T-helper 1 cell treated with Interleukin-12 subunit alpha and Interleukin-12 subunit beta and Interleukin-4 antibody, amounts not matched to agents 30 μg/mL and 1 μg/mL, for 36 hours (primary cell): ENCODE data around the gene GDPD3.

ENCODE experiments used
- H3K27ac Mint-ChIP-seq: one replicate; pipeline ENCODE4 v1.8.0; 2021; ENCODE audit warnings: mild to moderate bottlenecking, mixed read lengths
- H3K27me3 Mint-ChIP-seq: one replicate; pipeline ENCODE4 v1.8.0; 2021; ENCODE audit warnings: low read depth, mixed read lengths
- H3K36me3 Mint-ChIP-seq: one replicate; pipeline ENCODE4 v1.8.0; 2021; ENCODE audit warnings: low read depth, mixed read lengths
- H3K4me1 Mint-ChIP-seq: one replicate; pipeline ENCODE4 v1.8.0; 2021; ENCODE audit warnings: low read depth, mixed read lengths
- H3K4me3 Mint-ChIP-seq: one replicate; pipeline ENCODE4 v1.8.0; 2021; ENCODE audit warnings: mild to moderate bottlenecking, moderate library complexity, mixed read lengths
- H3K9me3 Mint-ChIP-seq: one replicate; pipeline ENCODE4 v1.8.0; 2021; ENCODE audit warnings: mixed read lengths

GDPD3 gene

GRCh38 chr16:30066761-30067583 is 46.4 kb downstream of the GDPD3 start:
- Mint-ChIP-seq H3K4me3 (peak overlapping the region; percentile 99), H3K36me3 (peaks cover 40% of the 10 kb centered on the region), H3K27me3 (no peaks in the 10 kb centered on the region), H3K27ac (peak overlapping the region; percentile 98), H3K9me3 (no peaks in the 10 kb centered on the region), H3K4me1 (peaks cover 35% of the 10 kb centered on the region)

- Mint-ChIP-seq H3K9me3 (no peaks in the 10 kb centered on the region), H3K4me3 (peak overlapping the region; percentile 99), H3K27me3 (no peaks in the 10 kb centered on the region), H3K27ac (peak overlapping the region; percentile 98), H3K36me3 (peaks cover 37% of the 10 kb centered on the region), H3K4me1 (peaks cover 35% of the 10 kb centered on the region)
Observed at GRCh38 chr16:30065943-30066760, 47.2 kb downstream of the GDPD3 start.

- Mint-ChIP-seq H3K4me3 (peak within 1 kb of the TSS; percentile 99), H3K9me3 (no peaks in the 10 kb centered on the region), H3K4me1 (peaks cover 34% of the 10 kb centered on the region), H3K27ac (peak within 1 kb of the TSS; percentile 98), H3K27me3 (no peaks in the 10 kb centered on the region), H3K36me3 (peaks cover 38% of the 10 kb centered on the region)
Observed at GRCh38 chr16:30065102-30065942, 48.0 kb downstream of the GDPD3 start, which contains the start of gene ALDOA. ALDOA (plus strand) TSS chr16:30065760; CDS start chr16:30066898, 1,138 bp downstream.

GRCh38 chr16:30064729-30065101 is 48.6 kb downstream of the GDPD3 start:
- Mint-ChIP-seq H3K4me1 (peaks cover 32% of the 10 kb centered on the region), H3K36me3 (peaks cover 35% of the 10 kb centered on the region), H3K27me3 (no peaks in the 10 kb centered on the region), H3K9me3 (no peaks in the 10 kb centered on the region), H3K27ac (peak overlapping the region; percentile 98), H3K4me3 (peak overlapping the region; percentile 99)

- Mint-ChIP-seq H3K27ac (peak overlapping the region; percentile 99), H3K4me3 (peak overlapping the region; percentile 99), H3K9me3 (no peaks in the 10 kb centered on the region), H3K27me3 (no peaks in the 10 kb centered on the region), H3K4me1 (peaks cover 27% of the 10 kb centered on the region), H3K36me3 (peaks cover 29% of the 10 kb centered on the region)
Observed at GRCh38 chr16:30063893-30064728, 49.2 kb downstream of the GDPD3 start.

- Mint-ChIP-seq H3K36me3 (peaks cover 21% of the 10 kb centered on the region), H3K27me3 (no peaks in the 10 kb centered on the region), H3K4me3 (peak overlapping the region; percentile 99), H3K27ac (peak overlapping the region; percentile 99), H3K9me3 (no peaks in the 10 kb centered on the region), H3K4me1 (peaks cover 21% of the 10 kb centered on the region)
Observed at GRCh38 chr16:30063278-30063892, 50.0 kb downstream of the GDPD3 start.

GRCh38 chr16:30060836-30061554 is 52.3 kb downstream of the GDPD3 start:
- Mint-ChIP-seq H3K4me3 (no peak overlapping the region), H3K4me1 (peaks cover 10% of the 10 kb centered on the region), H3K27ac (no peak overlapping the region)

GRCh38 chr16:30060346-30060745 is 53.0 kb downstream of the GDPD3 start:
- Mint-ChIP-seq H3K9me3 (no peaks in the 10 kb centered on the region), H3K27me3 (no peaks in the 10 kb centered on the region), H3K4me3 (no peak overlapping the region), H3K27ac (no peak overlapping the region), H3K36me3 (peaks cover 7% of the 10 kb centered on the region), H3K4me1 (peaks cover 10% of the 10 kb centered on the region)

More at GRCh38 chr16:30060836-30061554, 52.3 kb downstream of the GDPD3 start:
- peaks cover 7% of the 10 kb centered on the region for H3K36me3 Mint-ChIP-seq
- no peaks in the 10 kb centered on the region for H3K9me3 Mint-ChIP-seq
- H3K27me3 Mint-ChIP-seq = no peaks in the 10 kb centered on the region

- H3K27ac Mint-ChIP-seq = peak overlapping the region; percentile 55
- H3K4me1 Mint-ChIP-seq = peaks cover 18% of the 10 kb centered on the region
- H3K27me3 Mint-ChIP-seq = no peaks in the 10 kb centered on the region
- H3K4me3 Mint-ChIP-seq = peak overlapping the region; percentile 65
- no peaks in the 10 kb centered on the region for H3K9me3 Mint-ChIP-seq
- H3K36me3 Mint-ChIP-seq = no peaks in the 10 kb centered on the region
Observed at GRCh38 chr16:30054959-30055553, 58.3 kb downstream of the GDPD3 start.
